Right atrium auricular region (tissue), 2 donors: ENCODE results near the gene FBXL17. TPM values are rescaled to one million over a fixed set of nuclear protein-coding genes. Genes with fewer than 3 reads are reported as not detected.

ENCODE experiments used
- DNase-seq: peaks from one replicate; pipeline ENCODE4 v3.0.0-alpha.2; 2019; ENCODE audit warnings: low spot score
- H3K27ac ChIP-seq, 2 donors: fragments of 200-600 bp; sonication (generic); 1 replicate in 1 of 2; 2 replicates in 1 of 2; pipeline ENCODE4 v1.5.1; 2016 to 2019
- H3K27me3 ChIP-seq, 2 donors: fragments of 200-600 bp; sonication (generic); one replicate each; pipeline versions ENCODE4 v1.5.1 to v1.6.0; 2017 to 2019
- H3K36me3 ChIP-seq: fragments of 200-600 bp; sonication (generic); one replicate; pipeline ENCODE4 v1.5.1; 2016
- H3K4me1 ChIP-seq, 2 donors: fragments of 200-600 bp; sonication (generic); one replicate each; pipeline versions ENCODE4 v1.5.1 to v1.6.0; 2017 to 2019
- H3K4me3 ChIP-seq, 2 donors: fragments of 200-600 bp; sonication (generic); 1 replicate in 1 of 2; 2 replicates in 1 of 2; pipeline ENCODE4 v1.5.1; 2017 to 2019; ENCODE audit warnings: mild to moderate bottlenecking in 1 of 2, moderate library complexity in 1 of 2
- H3K9me3 ChIP-seq, 2 donors: fragments of 200-600 bp; sonication (generic); one replicate each; pipeline ENCODE4 v1.5.1; 2019
- total RNA-seq, 2 donors: library from RNA; depleted of rRNA; stranded (reverse); fragments of >200 nt; gene quantifications; one replicate each; pipeline ENCODE4 v1.1.0, GENCODE V29; 2016
- TF ChIP-seq, protein P1 (sequence below), 2 donors: fragments of 200-600 bp; sonication (generic); IDR thresholded peaks; one replicate each; pipeline ENCODE4 v1.5.1; 2019; ENCODE audit warnings: antibody characterized with exemption in 2 of 2

The FBXL17 gene
- total RNA-seq, 2 donors from 2014 or later: 16.1 to 31.7 TPM

- no peaks in the 10 kb centered on the region for H3K36me3 ChIP-seq
- H3K4me1 ChIP-seq: no peaks in the 10 kb centered on the region
- no peaks in the 10 kb centered on the region for H3K27me3 ChIP-seq
- no peak for DNase-seq
- no peak overlapping the region for H3K27ac ChIP-seq
- no peak overlapping the region for H3K4me3 ChIP-seq
- no peaks in the 10 kb centered on the region for H3K9me3 ChIP-seq
- TF ChIP-seq, protein P1, sequence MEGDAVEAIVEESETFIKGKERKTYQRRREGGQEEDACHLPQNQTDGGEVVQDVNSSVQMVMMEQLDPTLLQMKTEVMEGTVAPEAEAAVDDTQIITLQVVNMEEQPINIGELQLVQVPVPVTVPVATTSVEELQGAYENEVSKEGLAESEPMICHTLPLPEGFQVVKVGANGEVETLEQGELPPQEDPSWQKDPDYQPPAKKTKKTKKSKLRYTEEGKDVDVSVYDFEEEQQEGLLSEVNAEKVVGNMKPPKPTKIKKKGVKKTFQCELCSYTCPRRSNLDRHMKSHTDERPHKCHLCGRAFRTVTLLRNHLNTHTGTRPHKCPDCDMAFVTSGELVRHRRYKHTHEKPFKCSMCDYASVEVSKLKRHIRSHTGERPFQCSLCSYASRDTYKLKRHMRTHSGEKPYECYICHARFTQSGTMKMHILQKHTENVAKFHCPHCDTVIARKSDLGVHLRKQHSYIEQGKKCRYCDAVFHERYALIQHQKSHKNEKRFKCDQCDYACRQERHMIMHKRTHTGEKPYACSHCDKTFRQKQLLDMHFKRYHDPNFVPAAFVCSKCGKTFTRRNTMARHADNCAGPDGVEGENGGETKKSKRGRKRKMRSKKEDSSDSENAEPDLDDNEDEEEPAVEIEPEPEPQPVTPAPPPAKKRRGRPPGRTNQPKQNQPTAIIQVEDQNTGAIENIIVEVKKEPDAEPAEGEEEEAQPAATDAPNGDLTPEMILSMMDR (IDR thresholded peaks at IDR 0.05): no peak
Observed at GRCh38 chr5:108125771-108126511, 256.0 kb downstream of the FBXL17 start.

GRCh38 chr5:108124596-108124995 lies 257.3 kb downstream of the FBXL17 start:
- Histone ChIP-seq H3K27ac (no peak overlapping the region), H3K9me3 (no peaks in the 10 kb centered on the region), H3K4me1 (peaks cover 0 to 3% of the 10 kb centered on the region in 2 donors), H3K4me3 (no peak overlapping the region), H3K27me3 (no peaks in the 10 kb centered on the region), H3K36me3 (no peaks in the 10 kb centered on the region)
- DNase-seq: no peak
- TF ChIP-seq, protein P1 (IDR thresholded peaks at IDR 0.05): no peak

DNA sequence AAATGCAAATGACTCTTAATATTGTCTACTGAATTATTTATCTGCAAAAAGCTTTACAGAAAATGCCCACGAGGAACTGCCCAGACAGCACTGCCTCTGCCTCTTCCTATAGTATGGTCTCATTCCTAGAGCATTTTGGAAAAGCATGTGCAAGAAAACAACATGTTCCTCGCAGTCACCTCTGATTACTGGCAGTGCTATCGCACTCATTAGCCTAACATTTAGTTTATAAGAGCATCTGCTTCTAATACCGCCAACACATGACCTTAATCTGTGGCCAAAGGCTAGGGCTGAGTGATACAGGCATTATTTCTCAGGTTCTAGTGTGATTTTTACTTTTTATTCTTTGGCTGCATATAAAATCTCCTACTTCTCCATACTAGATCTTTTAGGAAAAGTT lies 259.2 kb downstream of the FBXL17 start:
- Histone ChIP-seq H3K9me3 (no peaks in the 10 kb centered on the region), H3K4me3 (no peak overlapping the region), H3K4me1 (peaks cover 0 to 8% of the 10 kb centered on the region in 2 donors), H3K27me3 (no peaks in the 10 kb centered on the region), H3K36me3 (no peaks in the 10 kb centered on the region), H3K27ac (no peak overlapping the region)
- TF ChIP-seq, protein P1 (IDR thresholded peaks at IDR 0.05): no peak
- no peak for DNase-seq

- Histone ChIP-seq H3K27me3 (no peaks in the 10 kb centered on the region), H3K27ac (no peak overlapping the region), H3K4me1 (peaks cover 0 to 8% of the 10 kb centered on the region in 2 donors), H3K9me3 (no peaks in the 10 kb centered on the region), H3K36me3 (no peaks in the 10 kb centered on the region), H3K4me3 (no peak overlapping the region)
- TF ChIP-seq, protein P1 (IDR thresholded peaks at IDR 0.05): no peak
- no peak for DNase-seq
Observed at GRCh38 chr5:108118813-108119514, 262.9 kb downstream of the FBXL17 start.

DNA sequence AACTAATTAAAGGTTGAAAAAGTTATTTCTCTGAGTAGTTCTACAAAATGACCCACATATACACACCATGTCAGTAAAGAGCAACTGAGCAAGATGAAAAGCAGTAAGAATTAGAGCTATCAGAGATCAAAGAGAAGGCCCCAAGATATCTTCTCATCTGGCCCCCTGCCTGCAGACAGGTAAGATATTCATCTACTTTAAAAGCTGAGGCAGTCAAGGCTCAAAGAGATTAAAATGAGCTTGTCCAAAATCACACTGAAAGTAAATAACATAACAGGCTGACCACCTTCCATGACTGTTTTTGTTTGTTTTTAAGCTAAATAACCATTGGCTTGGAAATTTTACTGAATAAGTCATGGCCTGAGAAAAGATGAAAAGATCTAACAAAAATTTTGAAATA lies 266.2 kb downstream of the FBXL17 start:
- H3K36me3 ChIP-seq: no peaks in the 10 kb centered on the region
- TF ChIP-seq, protein P1 (IDR thresholded peaks at IDR 0.05): no peak
- H3K9me3 ChIP-seq: peaks cover 0 to 8% of the 10 kb centered on the region in 2 donors
- DNase-seq: no peak
- no peak overlapping the region for H3K4me3 ChIP-seq
- H3K4me1 ChIP-seq: peaks cover 0 to 8% of the 10 kb centered on the region in 2 donors
- no peak overlapping the region for H3K27ac ChIP-seq
- H3K27me3 ChIP-seq: no peaks in the 10 kb centered on the region
